ENCODE data around the gene LMBR1L.

GRCh38 chr12:49110464-49111155 lies at the start of gene LMBR1L:
- TF ChIP-seq TOX (CRISPR knock-in tag; IDR thresholded peaks at IDR 0.05; ENCODE audit: borderline replicate concordance) (no peak), SNAI2 (CRISPR knock-in tag; IDR thresholded peaks at IDR 0.05) (no peak), RARB (CRISPR knock-in tag; IDR thresholded peaks at IDR 0.05) (no peak)

All from SK-N-SH treated with all-trans-retinoic acid at 6 μM for 48 hours (cell line).